Measurements from ENCODE around the gene TLE5. TPM values are rescaled to one million over a fixed set of nuclear protein-coding genes. Genes with fewer than 3 reads are reported as not detected.

TLE5 gene
- total RNA-seq, 4 donors from 2014 or later: 449 to 1,111 (median 479) TPM

DNA sequence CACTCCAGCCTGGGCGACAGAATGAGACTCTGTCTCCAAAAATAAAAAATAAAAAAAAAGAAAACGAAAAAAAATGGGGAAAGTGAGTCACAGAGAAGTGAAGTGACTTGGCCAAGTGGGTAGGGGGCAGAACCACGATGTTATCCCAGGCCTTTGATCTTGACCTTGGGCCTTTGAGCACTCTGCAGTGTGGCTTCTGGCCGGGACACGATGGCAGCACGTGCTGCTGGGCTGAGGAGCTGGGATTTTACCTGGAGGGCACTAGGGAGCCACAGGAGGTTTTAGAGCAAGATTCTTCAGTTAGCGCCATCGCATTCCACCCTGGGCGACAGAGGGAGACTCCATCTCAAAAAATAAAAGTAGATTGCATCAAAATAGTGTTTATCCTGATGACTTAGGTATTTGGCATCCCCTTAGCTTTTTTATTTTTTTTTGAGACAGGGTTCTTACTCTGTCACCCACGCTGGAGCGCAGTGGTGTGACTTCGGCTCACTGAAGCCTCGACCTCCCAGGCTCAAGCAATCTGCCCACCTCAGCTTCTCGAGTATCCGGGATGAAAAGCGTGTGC, 4.3 kb upstream of the TLE5 start:
- DNase-seq (ENCODE audit: low spot score in 2 of 2): no peak
- Histone ChIP-seq H3K27ac (no peak overlapping the region), H3K36me3 (no peaks in the 10 kb centered on the region), H3K4me1 (peaks cover 0 to 12% (median 7%) of the 10 kb centered on the region in 4 donors), H3K4me3 (no peak overlapping the region), H3K27me3 (no peaks in the 10 kb centered on the region), H3K9me3 (no peaks in the 10 kb centered on the region)
- TF ChIP-seq EP300 (IDR thresholded peaks at IDR 0.05): no peak
- TF ChIP-seq POLR2A (IDR thresholded peaks at IDR 0.05): no peak
- TF ChIP-seq, protein P1, sequence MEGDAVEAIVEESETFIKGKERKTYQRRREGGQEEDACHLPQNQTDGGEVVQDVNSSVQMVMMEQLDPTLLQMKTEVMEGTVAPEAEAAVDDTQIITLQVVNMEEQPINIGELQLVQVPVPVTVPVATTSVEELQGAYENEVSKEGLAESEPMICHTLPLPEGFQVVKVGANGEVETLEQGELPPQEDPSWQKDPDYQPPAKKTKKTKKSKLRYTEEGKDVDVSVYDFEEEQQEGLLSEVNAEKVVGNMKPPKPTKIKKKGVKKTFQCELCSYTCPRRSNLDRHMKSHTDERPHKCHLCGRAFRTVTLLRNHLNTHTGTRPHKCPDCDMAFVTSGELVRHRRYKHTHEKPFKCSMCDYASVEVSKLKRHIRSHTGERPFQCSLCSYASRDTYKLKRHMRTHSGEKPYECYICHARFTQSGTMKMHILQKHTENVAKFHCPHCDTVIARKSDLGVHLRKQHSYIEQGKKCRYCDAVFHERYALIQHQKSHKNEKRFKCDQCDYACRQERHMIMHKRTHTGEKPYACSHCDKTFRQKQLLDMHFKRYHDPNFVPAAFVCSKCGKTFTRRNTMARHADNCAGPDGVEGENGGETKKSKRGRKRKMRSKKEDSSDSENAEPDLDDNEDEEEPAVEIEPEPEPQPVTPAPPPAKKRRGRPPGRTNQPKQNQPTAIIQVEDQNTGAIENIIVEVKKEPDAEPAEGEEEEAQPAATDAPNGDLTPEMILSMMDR (IDR thresholded peaks at IDR 0.05): no peak
- 82 to 84% methylated on average over 16 of the region's 16 CpGs for WGBS, 2 donors

DNA sequence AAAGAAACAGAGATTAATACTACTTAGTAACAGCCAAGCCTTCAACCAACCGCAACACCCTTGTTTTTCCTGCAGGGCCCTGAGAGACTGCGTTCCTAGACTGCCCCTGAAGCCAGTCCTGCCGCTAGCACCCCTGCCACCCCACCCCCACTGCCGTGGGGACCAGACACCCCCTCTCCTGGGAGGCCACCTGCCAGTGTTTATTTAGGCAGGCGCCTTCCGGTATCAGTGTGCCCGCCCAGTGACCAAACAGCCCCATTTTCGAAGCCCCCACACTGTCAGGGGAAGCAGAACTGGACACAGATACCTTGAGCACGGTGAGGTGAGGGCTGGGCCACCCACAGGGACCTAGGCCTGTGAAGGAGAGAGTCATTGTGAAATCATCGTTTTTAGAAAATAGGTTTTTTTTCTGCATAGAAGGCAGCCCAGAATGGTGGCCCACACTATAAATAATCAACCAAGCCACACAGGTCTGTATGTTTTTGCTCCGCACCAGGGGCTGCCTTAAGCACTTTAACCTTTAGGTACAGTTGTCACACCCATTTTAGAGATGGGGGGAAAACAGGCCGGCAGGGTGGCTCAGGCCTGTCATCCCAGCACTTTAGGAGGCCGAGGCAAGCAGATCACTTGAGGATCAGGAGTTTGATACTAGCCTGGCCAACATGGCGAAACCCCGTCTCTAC, 3.5 kb upstream of the TLE5 start:
- no peak overlapping the region for H3K4me3 ChIP-seq
- no peaks in the 10 kb centered on the region for H3K27me3 ChIP-seq
- whole genome bisulfite sequencing, 2 donors: 68 to 71% methylated on average over 15 of the region's 15 CpGs
- no peak overlapping the region for H3K27ac ChIP-seq
- H3K9me3 ChIP-seq: no peaks in the 10 kb centered on the region
- peaks cover 0 to 17% (median 10%) of the 10 kb centered on the region in 4 donors for H3K4me1 ChIP-seq
- H3K36me3 ChIP-seq: no peaks in the 10 kb centered on the region
- no peak for TF ChIP-seq EP300 (IDR thresholded peaks at IDR 0.05)
- TF ChIP-seq, protein P1 (IDR thresholded peaks at IDR 0.05): no peak
- no peak for TF ChIP-seq POLR2A (IDR thresholded peaks at IDR 0.05)
- DNase-seq (ENCODE audit: low spot score in 2 of 2): no peak

DNA sequence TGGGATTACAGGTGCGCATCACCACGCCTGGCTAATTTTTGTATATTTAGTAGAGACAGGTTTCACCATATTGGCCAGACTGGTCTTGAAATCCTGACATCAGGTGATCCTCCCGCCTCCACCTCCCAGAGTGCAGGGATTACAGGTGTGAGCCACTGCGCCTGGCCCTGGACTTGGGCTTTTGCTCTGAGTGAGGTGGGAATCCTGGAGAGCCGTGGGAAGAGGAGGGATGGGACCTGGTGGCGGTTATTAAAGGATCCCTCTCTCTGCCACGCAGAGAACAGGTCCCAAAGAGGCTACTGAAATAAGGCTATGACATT, 1.7 kb upstream of the TLE5 start:
- TF ChIP-seq, protein P1 (IDR thresholded peaks at IDR 0.05): no peak
- TF ChIP-seq EP300 (IDR thresholded peaks at IDR 0.05): no peak
- no peak for TF ChIP-seq POLR2A (IDR thresholded peaks at IDR 0.05)
- Histone ChIP-seq H3K4me1 (peaks cover 0 to 35% (median 17%) of the 10 kb centered on the region in 4 donors), H3K9me3 (no peaks in the 10 kb centered on the region), H3K36me3 (peaks cover 0 to 10% (median 7%) of the 10 kb centered on the region in 3 donors), H3K4me3 (no peak overlapping the region), H3K27ac (peak overlapping the region in 2 of 4 donors; percentile 96 to 99), H3K27me3 (no peaks in the 10 kb centered on the region)
- no peak for DNase-seq (ENCODE audit: low spot score in 2 of 2)
- 94 to 99% methylated on average over 7 of the region's 7 CpGs for WGBS, 2 donors

DNA sequence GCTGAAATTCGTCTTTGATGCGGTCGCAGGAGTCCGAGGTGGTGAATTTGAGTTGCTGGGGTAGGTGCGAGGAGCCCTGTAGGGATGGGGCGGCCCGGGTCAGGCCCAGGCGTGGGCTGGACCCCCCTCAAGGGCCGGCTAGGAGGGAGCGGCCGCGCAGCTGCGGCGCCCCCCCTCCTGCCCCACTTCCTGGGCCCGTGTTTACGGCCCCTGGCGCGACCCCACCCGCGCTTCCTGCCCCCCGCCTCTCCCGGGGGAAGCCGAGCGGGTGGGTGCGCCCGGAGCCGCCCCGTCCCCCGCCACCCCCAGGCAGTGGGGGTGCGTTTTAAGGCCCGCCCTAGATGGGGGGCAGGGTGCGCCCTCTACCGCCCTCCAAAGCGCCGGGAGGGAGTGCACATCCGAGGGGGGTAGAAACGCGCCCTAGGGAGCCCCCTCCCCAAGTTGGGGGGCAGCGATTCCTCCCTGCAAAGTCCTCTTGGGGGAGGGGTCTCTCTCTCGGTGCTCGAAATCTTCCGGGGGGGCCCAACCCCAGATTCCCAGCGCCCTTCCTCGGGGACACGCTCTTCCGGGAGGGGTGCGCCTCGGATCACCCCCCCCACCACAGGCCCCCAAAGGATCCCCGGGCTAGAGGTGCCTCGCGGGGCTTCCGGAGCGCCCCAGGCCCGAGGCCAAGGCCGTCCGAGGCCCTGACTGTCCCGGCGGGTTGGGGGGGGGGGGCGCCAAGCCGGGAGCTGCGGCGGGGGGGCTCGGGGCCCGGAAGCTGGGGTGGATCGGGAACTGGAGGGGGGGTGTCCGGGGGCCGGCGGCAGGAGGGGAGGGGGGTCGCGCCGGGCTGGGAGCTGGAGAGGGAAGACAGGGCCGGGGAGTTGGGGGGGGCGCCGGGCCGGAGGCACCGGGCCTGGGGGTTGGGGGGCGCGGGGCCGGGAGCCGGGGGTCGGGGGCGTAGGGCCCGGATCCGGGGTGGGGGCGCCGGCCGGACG, 823 bp downstream of the TLE5 start:
- peaks cover 0 to 60% (median 35%) of the 10 kb centered on the region in 4 donors for H3K4me1 ChIP-seq
- DNase-seq (ENCODE audit: low spot score in 2 of 2): no peak
- H3K9me3 ChIP-seq: no peaks in the 10 kb centered on the region
- TF ChIP-seq, protein P1 (IDR thresholded peaks at IDR 0.05): peak in 4 of 5 experiments; percentile 21 to 59 (median 34)
- TF ChIP-seq EP300 (IDR thresholded peaks at IDR 0.05) (peak; percentile 19 to 74), POLR2A (IDR thresholded peaks at IDR 0.05) (no peak)
- peaks cover 0 to 35% (median 7%) of the 10 kb centered on the region in 3 donors for H3K36me3 ChIP-seq
- H3K27me3 ChIP-seq: no peaks in the 10 kb centered on the region
- 7% methylated on average over 9 to 10 of the region's 88 CpGs for WGBS, 2 donors
- H3K4me3 ChIP-seq: peak overlapping the region; percentile 73 to 97 (median 86)
- peak overlapping the region; percentile 93 to 99 (median 96) for H3K27ac ChIP-seq

Data from tibial nerve (tissue), 4 donors.